Left ventricle myocardium inferior (tissue), 1 donor: ENCODE data around the gene BTBD9. TPM values are rescaled to one million over a fixed set of nuclear protein-coding genes. Genes with fewer than 3 reads are reported as not detected.

Experiments
- DNase-seq: peaks from one replicate; pipeline ENCODE4 v3.0.0-alpha.2; 2020
- H3K27ac ChIP-seq: fragments of 200-600 bp; replicated peaks from 2 replicates; pipeline ENCODE4 v1.8.0; 2021
- H3K27me3 ChIP-seq: fragments of 200-600 bp; 2 replicates; pipeline ENCODE4 v1.8.0; 2021; ENCODE audit warnings: low read depth
- H3K36me3 ChIP-seq: fragments of 200-600 bp; 2 replicates; pipeline ENCODE4 v1.8.0; 2021
- H3K4me1 ChIP-seq: fragments of 200-600 bp; 2 replicates; pipeline ENCODE4 v1.8.0; 2021
- H3K4me3 ChIP-seq: fragments of 200-600 bp; 2 replicates; pipeline ENCODE4 v1.8.0; 2021; ENCODE audit warnings: mild to moderate bottlenecking, moderate library complexity
- H3K9me3 ChIP-seq: fragments of 200-600 bp; replicated peaks from 2 replicates; pipeline ENCODE4 v1.8.0; 2021
- CTCF ChIP-seq: fragments of 200-600 bp; IDR thresholded peaks from 2 replicates; pipeline ENCODE4 v1.8.0; 2021; ENCODE audit warnings: antibody characterized with exemption, mild to moderate bottlenecking, borderline replicate concordance
- intact Hi-C: fragments of 100-400 bp; cut with micrococcal nuclease; formaldehyde crosslinking; loops from one replicate; pipeline ENCODE4 v1.11.0; 2022
- total RNA-seq: library from RNA; stranded (reverse); fragmentation: NEBNext Ultra II Directional; extraction: Animal tissue kit (Norgen Biotek cat#: 25700); gene quantifications from one replicate; pipeline ENCODE4 v1.2.1, GENCODE V29; 2021
- donor health status: DM: no; HTN: yes; CAD: no; lungs with severe emphysema.

BTBD9 gene
- total RNA-seq, 1 donor from 2014 or later: 16.5 TPM

- Histone ChIP-seq H3K4me3 (no peak overlapping the region), H3K36me3 (no peaks in the 10 kb centered on the region), H3K27me3 (no peaks in the 10 kb centered on the region), H3K9me3 (no peaks in the 10 kb centered on the region), H3K27ac (peak overlapping the region; percentile 24), H3K4me1 (peaks cover 40% of the 10 kb centered on the region)
- intact Hi-C loops: no loop called here
- no peak for DNase-seq
- TF ChIP-seq CTCF: no peak
Measured at GRCh38 chr6:38306931-38307330, 332.8 kb downstream of the BTBD9 start.

- Histone ChIP-seq H3K4me1 (peaks cover 40% of the 10 kb centered on the region), H3K27ac (peak overlapping the region; percentile 51), H3K36me3 (no peaks in the 10 kb centered on the region), H3K27me3 (no peaks in the 10 kb centered on the region), H3K4me3 (no peak overlapping the region), H3K9me3 (no peaks in the 10 kb centered on the region)
- TF ChIP-seq CTCF: no peak
- no peak for DNase-seq
- intact Hi-C loops: no loop called here
Measured at GRCh38 chr6:38305995-38306681, 333.6 kb downstream of the BTBD9 start.

GRCh38 chr6:38302838-38303237 is 336.9 kb downstream of the BTBD9 start:
- Histone ChIP-seq H3K4me3 (no peak overlapping the region), H3K4me1 (peaks cover 22% of the 10 kb centered on the region), H3K9me3 (no peaks in the 10 kb centered on the region), H3K36me3 (no peaks in the 10 kb centered on the region), H3K27me3 (no peaks in the 10 kb centered on the region), H3K27ac (no peak overlapping the region)
- no peak for DNase-seq
- intact Hi-C loops: no loop called here
- TF ChIP-seq CTCF: no peak

GRCh38 chr6:38302081-38302480 is 337.6 kb downstream of the BTBD9 start:
- Histone ChIP-seq H3K27ac (no peak overlapping the region), H3K9me3 (no peaks in the 10 kb centered on the region), H3K36me3 (no peaks in the 10 kb centered on the region), H3K4me1 (peaks cover 14% of the 10 kb centered on the region), H3K27me3 (no peaks in the 10 kb centered on the region), H3K4me3 (no peak overlapping the region)
- no peak for TF ChIP-seq CTCF
- intact Hi-C loops: no loop called here
- no peak for DNase-seq

- no peak for TF ChIP-seq CTCF
- Histone ChIP-seq H3K9me3 (peaks cover 21% of the 10 kb centered on the region), H3K36me3 (peaks cover 11% of the 10 kb centered on the region), H3K4me3 (no peak overlapping the region), H3K27me3 (no peaks in the 10 kb centered on the region), H3K27ac (peak overlapping the region; percentile 54), H3K4me1 (peaks cover 16% of the 10 kb centered on the region)
- no peak for DNase-seq
- intact Hi-C loops: no loop called here
Measured at GRCh38 chr6:38290133-38290799, 349.5 kb downstream of the BTBD9 start.
